Testis (tissue), 2 donors: ENCODE results near the gene SLC45A1.

Experiments used
- CTCF ChIP-seq, 3 experiments: fragments of 450-650 bp in 2 of 3; fragments of 200-600 bp in 1 of 3; sonication (generic) in 1 of 3; IDR thresholded peaks; one replicate each; pipeline ENCODE4 v1.5.1; 2016 to 2019; ENCODE audit warnings: antibody characterized with exemption in 3 of 3, mild to moderate bottlenecking in 2 of 3, moderate library complexity in 1 of 3
- POLR2A ChIP-seq: fragments of 450-650 bp; IDR thresholded peaks from one replicate; pipeline ENCODE4 v1.6.1; 2017; ENCODE audit warnings: antibody characterized with exemption, mild to moderate bottlenecking, moderate library complexity

GRCh38 chr1:8323706-8324105 lies 5.8 kb downstream of the SLC45A1 start:
- TF ChIP-seq CTCF (IDR thresholded peaks at IDR 0.05) (no peak), POLR2A (no peak)
